Chondrocyte (in vitro differentiated cells): ENCODE data around the gene KRTAP9-1. TPM values are rescaled to one million over a fixed set of nuclear protein-coding genes. Genes with fewer than 3 reads are reported as not detected.

ENCODE experiments used
- DNase-seq: peaks from one replicate; pipeline ENCODE4 v3.0.0; 2021; ENCODE audit warnings: mixed read lengths, low spot score
- H3K27ac Mint-ChIP-seq: one replicate; pipeline ENCODE4 v1.8.0; 2021; ENCODE audit warnings: mild to moderate bottlenecking, moderate library complexity, mixed read lengths; ENCODE audit not compliant: unreplicated experiment
- H3K27me3 Mint-ChIP-seq: 2 replicates; pipeline ENCODE4 v1.8.0; 2021; ENCODE audit warnings: low read depth, mixed read lengths
- H3K36me3 Mint-ChIP-seq: 2 replicates; pipeline ENCODE4 v1.8.0; 2021; ENCODE audit warnings: low read depth, mixed read lengths
- H3K4me1 Mint-ChIP-seq: 2 replicates; pipeline ENCODE4 v1.8.0; 2021; ENCODE audit warnings: low read depth, mild to moderate bottlenecking, mixed read lengths
- H3K4me3 Mint-ChIP-seq: one replicate; pipeline ENCODE4 v1.8.0; 2021; ENCODE audit warnings: mild to moderate bottlenecking, moderate library complexity, mixed read lengths; ENCODE audit not compliant: unreplicated experiment
- H3K9me3 Mint-ChIP-seq: 2 replicates; pipeline ENCODE4 v1.8.0; 2021; ENCODE audit warnings: low read depth, mixed read lengths
- total RNA-seq: library from RNA; stranded (reverse); gene quantifications from 3 replicates; pipeline ENCODE4 v1.2.1, GENCODE V29; 2021
- TF ChIP-seq, protein P1 (sequence below): fragments of 200-600 bp; sonication (generic); IDR thresholded peaks from 2 replicates; pipeline ENCODE4 v1.5.0; 2021; ENCODE audit warnings: antibody characterized with exemption, mild to moderate bottlenecking, moderate library complexity

KRTAP9-1 gene
- total RNA-seq, 1 donor from 2014 or later = not detected

DNA sequence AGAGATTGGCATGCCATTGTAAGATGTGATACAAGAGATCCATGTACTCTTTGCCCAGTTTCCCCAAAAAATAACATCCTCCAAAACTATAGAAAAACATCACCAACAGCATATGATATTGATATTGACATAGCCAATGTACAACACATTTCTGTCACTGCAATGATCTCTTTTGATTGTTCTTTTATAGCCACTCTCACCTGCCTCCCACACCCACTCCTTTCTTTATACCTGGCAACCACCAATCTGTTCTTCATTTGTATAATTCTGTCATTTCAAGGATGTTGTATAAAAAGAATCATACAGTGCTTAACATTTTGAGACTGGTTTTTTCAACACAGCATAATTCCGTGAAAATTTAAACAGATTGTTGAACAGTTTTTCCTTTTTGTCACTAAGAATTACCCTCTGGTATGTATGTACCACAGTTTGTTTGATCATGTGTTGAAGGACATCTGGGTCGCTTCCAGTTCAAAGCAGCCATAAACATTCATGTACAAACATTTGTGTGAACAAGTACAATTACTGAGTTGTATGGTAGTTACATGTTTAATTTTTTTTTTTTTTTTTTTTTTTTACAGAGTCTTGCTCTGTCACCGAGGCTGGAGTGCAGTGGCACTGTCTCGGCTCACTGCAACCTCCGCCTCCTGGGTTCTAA is 9.9 kb downstream of the KRTAP9-1 start:
- peaks cover 6% of the 10 kb centered on the region for H3K9me3 Mint-ChIP-seq
- H3K4me1 Mint-ChIP-seq = peaks cover 3% of the 10 kb centered on the region
- no peaks in the 10 kb centered on the region for H3K27me3 Mint-ChIP-seq
- no peaks in the 10 kb centered on the region for H3K36me3 Mint-ChIP-seq
- no peak overlapping the region for H3K4me3 Mint-ChIP-seq
- H3K27ac Mint-ChIP-seq = no peak overlapping the region
- no peak for DNase-seq
- TF ChIP-seq, protein P1, sequence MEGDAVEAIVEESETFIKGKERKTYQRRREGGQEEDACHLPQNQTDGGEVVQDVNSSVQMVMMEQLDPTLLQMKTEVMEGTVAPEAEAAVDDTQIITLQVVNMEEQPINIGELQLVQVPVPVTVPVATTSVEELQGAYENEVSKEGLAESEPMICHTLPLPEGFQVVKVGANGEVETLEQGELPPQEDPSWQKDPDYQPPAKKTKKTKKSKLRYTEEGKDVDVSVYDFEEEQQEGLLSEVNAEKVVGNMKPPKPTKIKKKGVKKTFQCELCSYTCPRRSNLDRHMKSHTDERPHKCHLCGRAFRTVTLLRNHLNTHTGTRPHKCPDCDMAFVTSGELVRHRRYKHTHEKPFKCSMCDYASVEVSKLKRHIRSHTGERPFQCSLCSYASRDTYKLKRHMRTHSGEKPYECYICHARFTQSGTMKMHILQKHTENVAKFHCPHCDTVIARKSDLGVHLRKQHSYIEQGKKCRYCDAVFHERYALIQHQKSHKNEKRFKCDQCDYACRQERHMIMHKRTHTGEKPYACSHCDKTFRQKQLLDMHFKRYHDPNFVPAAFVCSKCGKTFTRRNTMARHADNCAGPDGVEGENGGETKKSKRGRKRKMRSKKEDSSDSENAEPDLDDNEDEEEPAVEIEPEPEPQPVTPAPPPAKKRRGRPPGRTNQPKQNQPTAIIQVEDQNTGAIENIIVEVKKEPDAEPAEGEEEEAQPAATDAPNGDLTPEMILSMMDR = no peak

DNA sequence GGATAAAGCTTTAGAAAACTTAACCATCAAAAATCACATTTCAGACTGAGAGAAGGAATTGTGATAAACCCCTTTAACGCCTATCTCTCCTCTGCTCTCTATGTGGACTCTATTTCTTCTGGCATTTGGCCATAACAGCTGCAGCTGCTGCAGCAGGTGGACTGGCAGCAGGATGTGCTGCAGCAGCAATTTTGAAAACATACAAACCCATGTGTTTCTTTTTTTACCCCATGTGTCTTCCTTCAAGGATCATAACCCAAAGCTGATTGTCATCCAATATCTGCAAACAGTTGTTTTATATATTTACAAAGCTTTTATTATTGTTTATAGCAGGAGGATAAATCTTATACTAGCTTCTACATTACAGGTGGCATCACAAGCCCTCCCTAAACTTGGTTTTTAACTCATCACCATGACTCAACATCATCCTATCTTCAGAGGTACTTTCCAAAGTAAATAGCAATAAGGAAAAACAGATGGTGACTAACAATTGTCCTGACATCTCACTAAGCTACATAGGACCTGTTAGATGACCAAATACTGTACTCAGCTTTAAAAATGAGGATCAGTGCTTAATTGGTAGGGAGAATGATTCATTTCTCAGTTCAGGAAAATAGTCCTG is 22.3 kb downstream of the KRTAP9-1 start:
- H3K36me3 Mint-ChIP-seq = peaks cover 6% of the 10 kb centered on the region
- H3K27me3 Mint-ChIP-seq = peaks cover 35% of the 10 kb centered on the region
- peaks cover 10% of the 10 kb centered on the region for H3K9me3 Mint-ChIP-seq
- TF ChIP-seq, protein P1 = no peak
- DNase-seq = no peak
- no peak overlapping the region for H3K27ac Mint-ChIP-seq
- no peaks in the 10 kb centered on the region for H3K4me1 Mint-ChIP-seq
- no peak overlapping the region for H3K4me3 Mint-ChIP-seq

DNA sequence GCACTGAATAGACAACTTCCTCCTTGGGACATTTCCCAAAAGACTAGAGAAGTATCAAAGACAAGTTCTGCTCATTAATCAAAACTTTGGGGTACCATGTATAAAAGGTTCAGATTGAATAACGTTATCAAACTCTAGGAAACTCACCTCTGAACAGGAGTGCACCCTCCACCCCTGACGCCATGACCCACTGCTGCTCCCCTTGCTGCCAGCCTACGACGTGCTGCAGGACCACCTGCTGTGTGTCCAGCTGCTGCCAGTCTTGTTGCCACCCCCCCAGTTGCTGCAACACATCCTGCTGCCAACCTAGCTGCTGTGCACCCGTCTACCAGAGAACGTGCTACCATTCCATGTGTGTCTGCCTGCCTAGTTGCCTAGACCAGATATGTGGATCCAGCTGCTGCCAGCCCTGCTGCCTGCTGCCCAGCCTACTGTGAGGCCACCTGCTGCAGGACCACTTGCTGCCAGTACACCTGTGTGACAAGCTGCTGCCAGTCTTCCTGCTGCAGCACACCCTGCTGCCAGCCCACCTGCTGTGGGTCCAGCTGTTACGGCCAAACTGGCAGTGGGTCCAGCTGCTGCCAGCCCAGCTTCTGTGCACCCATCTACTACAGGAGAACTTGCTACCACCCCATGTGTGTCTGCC is 23.0 kb downstream of the KRTAP9-1 start:
- Mint-ChIP-seq H3K36me3 (peaks cover 6% of the 10 kb centered on the region), H3K4me3 (no peak overlapping the region), H3K27me3 (peaks cover 36% of the 10 kb centered on the region), H3K9me3 (peaks cover 10% of the 10 kb centered on the region), H3K27ac (no peak overlapping the region), H3K4me1 (no peaks in the 10 kb centered on the region)
- DNase-seq = peak; percentile 47
- TF ChIP-seq, protein P1 = no peak

DNA sequence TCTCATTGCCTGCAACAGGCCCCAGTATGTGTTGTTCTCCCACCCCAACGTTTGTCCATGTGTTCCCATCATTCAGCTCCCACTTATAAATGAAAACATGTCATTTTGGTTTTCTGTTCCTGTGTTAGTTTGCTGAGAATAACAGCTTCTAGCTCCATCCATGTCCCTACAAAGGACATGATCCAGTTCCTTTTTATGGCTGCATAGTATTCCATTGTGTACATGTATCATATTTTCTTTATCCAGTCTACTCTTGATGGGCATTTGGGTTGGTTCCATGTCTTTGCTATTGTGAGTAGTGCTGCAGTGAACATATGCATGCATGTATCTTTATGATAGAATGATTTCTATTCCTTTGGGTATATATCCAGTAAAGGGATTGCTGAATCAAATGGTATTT is 26.0 kb downstream of the KRTAP9-1 start:
- Mint-ChIP-seq H3K4me3 (no peak overlapping the region), H3K9me3 (peaks cover 12% of the 10 kb centered on the region), H3K36me3 (peaks cover 8% of the 10 kb centered on the region), H3K27me3 (peaks cover 21% of the 10 kb centered on the region), H3K4me1 (no peaks in the 10 kb centered on the region), H3K27ac (no peak overlapping the region)
- TF ChIP-seq, protein P1 = no peak
- DNase-seq = no peak

DNA sequence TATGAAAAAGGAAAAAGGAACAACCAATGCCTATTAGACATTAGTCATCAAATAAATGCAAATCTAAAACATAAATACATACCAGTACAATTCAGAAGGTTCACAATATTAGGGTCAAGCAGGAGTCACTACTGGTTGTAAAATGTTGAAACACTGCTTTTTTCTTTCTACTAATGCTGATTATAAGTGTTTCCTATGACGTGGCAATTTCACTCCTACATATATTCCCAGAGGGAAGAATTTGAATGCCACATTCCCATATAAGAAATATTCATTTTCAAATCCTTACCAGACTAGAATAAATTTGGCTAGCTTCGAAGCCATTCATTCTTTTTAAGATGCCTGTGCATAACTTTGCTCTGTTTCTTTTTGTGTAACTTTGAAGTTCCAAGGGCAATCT is 34.1 kb downstream of the KRTAP9-1 start:
- H3K9me3 Mint-ChIP-seq = peaks cover 18% of the 10 kb centered on the region
- peaks cover 22% of the 10 kb centered on the region for H3K27me3 Mint-ChIP-seq
- H3K27ac Mint-ChIP-seq = no peak overlapping the region

More for the DNA sequence above, 34.1 kb downstream of the KRTAP9-1 start:
- no peak for DNase-seq
- no peaks in the 10 kb centered on the region for H3K4me1 Mint-ChIP-seq
- TF ChIP-seq, protein P1 = no peak
- no peak overlapping the region for H3K4me3 Mint-ChIP-seq
- peaks cover 8% of the 10 kb centered on the region for H3K36me3 Mint-ChIP-seq
